CD1c-positive myeloid dendritic cell (primary cell): ENCODE measurements around the gene MAP2K5.

ENCODE experiments used
- DNase-seq: peaks from one replicate; pipeline ENCODE4 v3.0.0-alpha.2; 2016; ENCODE audit errors: extremely low spot score

The MAP2K5 gene

GRCh38 chr15:67806536-67806935 lies 264.0 kb downstream of the MAP2K5 start:
- DNase-seq, result no peak

GRCh38 chr15:67807141-67807540 lies 264.6 kb downstream of the MAP2K5 start:
- DNase-seq, result no peak

- DNase-seq, result no peak
These were observed 265.3 kb downstream of the MAP2K5 start for GRCh38 chr15:67807836-67808235.

GRCh38 chr15:67808821-67809220 lies 266.3 kb downstream of the MAP2K5 start:
- DNase-seq, result no peak

GRCh38 chr15:67809441-67809840 lies 266.9 kb downstream of the MAP2K5 start:
- no peak for DNase-seq

- no peak for DNase-seq
These were observed 267.4 kb downstream of the MAP2K5 start for GRCh38 chr15:67809866-67810265.

- DNase-seq, result no peak
These were observed 269.7 kb downstream of the MAP2K5 start for GRCh38 chr15:67812241-67812644.

GRCh38 chr15:67813104-67813634 lies 270.7 kb downstream of the MAP2K5 start:
- DNase-seq, result no peak

GRCh38 chr15:67815036-67815592 lies 272.6 kb downstream of the MAP2K5 start:
- no peak for DNase-seq

GRCh38 chr15:67816668-67817067 lies 274.2 kb downstream of the MAP2K5 start:
- DNase-seq, result no peak

- DNase-seq, result no peak
These were observed 276.0 kb downstream of the MAP2K5 start for GRCh38 chr15:67818464-67818863.

- no peak for DNase-seq
These were observed 277.1 kb downstream of the MAP2K5 start for GRCh38 chr15:67819636-67820035.

GRCh38 chr15:67820122-67820991 lies 277.9 kb downstream of the MAP2K5 start:
- DNase-seq, result no peak

- DNase-seq, result peak; percentile 39
These were observed 278.7 kb downstream of the MAP2K5 start for GRCh38 chr15:67820992-67821783.

- no peak for DNase-seq
These were observed 279.4 kb downstream of the MAP2K5 start for GRCh38 chr15:67821784-67822440.

GRCh38 chr15:67822537-67823313 lies 280.2 kb downstream of the MAP2K5 start:
- no peak for DNase-seq

- DNase-seq, result no peak
These were observed 281.1 kb downstream of the MAP2K5 start for GRCh38 chr15:67823314-67824196.

GRCh38 chr15:67824197-67824968 lies 281.9 kb downstream of the MAP2K5 start:
- no peak for DNase-seq
